ENCODE measurements around the gene FZD7. TPM values are rescaled to one million over a fixed set of nuclear protein-coding genes. Genes with fewer than 3 reads are reported as not detected.

FZD7 gene
- total RNA-seq, 1 experiment from 2014 or later = 14.6 TPM

- TF ChIP-seq POLR2A (IDR thresholded peaks at IDR 0.05; ENCODE audit: borderline replicate concordance, extremely low read depth, insufficient read depth, insufficient read length) (no peak), CBX3 (IDR thresholded peaks at IDR 0.05; ENCODE audit: low read depth) (no peak), EZH2phosphoT487 (IDR thresholded peaks at IDR 0.05; ENCODE audit: borderline replicate concordance) (no peak), EGR1 (IDR thresholded peaks at IDR 0.05; ENCODE audit: low read depth) (no peak), CEBPB (IDR thresholded peaks at IDR 0.05; ENCODE audit: low read depth) (no peak)
These were observed 17.0 kb upstream of the FZD7 start (continued) for GRCh38 chr2:202016579-202017227.

DNA sequence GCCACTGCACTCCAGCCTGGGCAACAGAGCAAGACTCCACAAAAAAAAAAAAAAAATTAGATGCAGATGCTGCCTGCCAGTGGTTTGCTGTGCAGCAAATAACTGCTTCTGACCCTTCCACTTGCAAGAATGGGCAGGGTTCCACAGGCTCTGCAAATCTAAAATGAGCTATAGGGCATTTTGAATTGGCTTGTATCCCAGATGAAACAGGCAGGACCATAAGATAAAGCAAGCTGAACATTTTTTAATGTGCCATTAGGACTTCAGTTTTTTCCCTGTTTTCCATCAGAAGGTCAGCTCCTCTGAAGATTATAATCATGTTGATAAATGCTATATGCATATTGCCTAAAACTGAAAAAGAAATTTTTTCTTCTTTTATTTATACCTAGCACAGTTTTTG lies 15.7 kb upstream of the FZD7 start:
- Histone ChIP-seq H2AFZ (ENCODE audit: low read depth, low read length, poor library complexity, severe bottlenecking) (no peak overlapping the region), H3K27me3 (ENCODE audit: insufficient read depth, low read length) (no peaks in the 10 kb centered on the region), H3K36me3 (ENCODE audit: control insufficient read depth in 1 of 2, insufficient read depth in 2 of 2, low read length in 2 of 2) (no peaks in the 10 kb centered on the region), H4K20me1 (ENCODE audit: insufficient read depth) (no peaks in the 10 kb centered on the region), H3K79me2 (ENCODE audit: insufficient read depth, low read length) (no peaks in the 10 kb centered on the region), H3K4me1 (ENCODE audit: control insufficient read depth in 1 of 2, insufficient read depth in 2 of 2, low read length in 2 of 2) (no peaks in the 10 kb centered on the region), H3K9ac (ENCODE audit: low read length) (no peak overlapping the region), H3K9me3 (ENCODE audit: control insufficient read depth in 1 of 2, insufficient read depth in 1 of 2, low read depth in 1 of 2, low read length in 2 of 2) (no peaks in the 10 kb centered on the region), H3K4me2 (ENCODE audit: low read length) (no peak overlapping the region), H3K9me2 (ENCODE audit: insufficient read depth) (no peaks in the 10 kb centered on the region), H3K4me3 (replicated peaks in 1 of 2; ENCODE audit: low read depth in 1 of 2, low read length in 2 of 2) (no peak overlapping the region), H3K27ac (ENCODE audit: low read depth, low read length) (no peak overlapping the region)
- DNase-seq (ENCODE audit: low read depth, low spot score) (no peak), ATAC-seq (no peak)
- no TSS peak for BruUV-seq (replicated peaks)
- POLR2A ChIA-PET = no interaction called here
- CTCF ChIA-PET = no interaction called here
- RAD21 ChIA-PET (ENCODE audit: low non-redundant PET in 1 of 2, low total read pairs in 2 of 2, uncharacterized antibody in 2 of 2, unreplicated experiment in 2 of 2) = no interaction called here
- intact Hi-C loops (cut with micrococcal nuclease) = no loop called here
- TF ChIP-seq CEBPB (IDR thresholded peaks at IDR 0.05; ENCODE audit: low read depth) (no peak), SIN3A (IDR thresholded peaks at IDR 0.05; ENCODE audit: low read depth) (no peak), ZFX (IDR thresholded peaks at IDR 0.05) (no peak), CBX3 (IDR thresholded peaks at IDR 0.05; ENCODE audit: low read depth) (no peak), JUND (IDR thresholded peaks at IDR 0.05) (no peak), POLR2A (IDR thresholded peaks at IDR 0.05; ENCODE audit: borderline replicate concordance, extremely low read depth, insufficient read depth, insufficient read length) (no peak), SP1 (IDR thresholded peaks at IDR 0.05; ENCODE audit: low read depth) (no peak), ELF1 (IDR thresholded peaks at IDR 0.05; ENCODE audit: borderline replicate concordance, low read depth) (no peak), RAD21 (IDR thresholded peaks at IDR 0.05; ENCODE audit: low read depth) (no peak), EGR1 (IDR thresholded peaks at IDR 0.05; ENCODE audit: low read depth) (no peak), MAX (IDR thresholded peaks at IDR 0.05) (no peak), POLR2AphosphoS5 (IDR thresholded peaks at IDR 0.05; ENCODE audit: low read depth, low read length) (no peak), TCF7L2 (IDR thresholded peaks at IDR 0.05; ENCODE audit: borderline replicate concordance, extremely low read depth, insufficient read depth, insufficient read length) (no peak), EZH2 (IDR thresholded peaks at IDR 0.05) (no peak), SRF (IDR thresholded peaks at IDR 0.05; ENCODE audit: low read depth) (no peak)
- TF ChIP-seq, protein P1, sequence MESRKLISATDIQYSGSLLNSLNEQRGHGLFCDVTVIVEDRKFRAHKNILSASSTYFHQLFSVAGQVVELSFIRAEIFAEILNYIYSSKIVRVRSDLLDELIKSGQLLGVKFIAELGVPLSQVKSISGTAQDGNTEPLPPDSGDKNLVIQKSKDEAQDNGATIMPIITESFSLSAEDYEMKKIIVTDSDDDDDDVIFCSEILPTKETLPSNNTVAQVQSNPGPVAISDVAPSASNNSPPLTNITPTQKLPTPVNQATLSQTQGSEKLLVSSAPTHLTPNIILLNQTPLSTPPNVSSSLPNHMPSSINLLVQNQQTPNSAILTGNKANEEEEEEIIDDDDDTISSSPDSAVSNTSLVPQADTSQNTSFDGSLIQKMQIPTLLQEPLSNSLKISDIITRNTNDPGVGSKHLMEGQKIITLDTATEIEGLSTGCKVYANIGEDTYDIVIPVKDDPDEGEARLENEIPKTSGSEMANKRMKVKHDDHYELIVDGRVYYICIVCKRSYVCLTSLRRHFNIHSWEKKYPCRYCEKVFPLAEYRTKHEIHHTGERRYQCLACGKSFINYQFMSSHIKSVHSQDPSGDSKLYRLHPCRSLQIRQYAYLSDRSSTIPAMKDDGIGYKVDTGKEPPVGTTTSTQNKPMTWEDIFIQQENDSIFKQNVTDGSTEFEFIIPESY (IDR thresholded peaks at IDR 0.05; ENCODE audit: extremely low read depth, insufficient replicate concordance, low read length) = no peak
- TF ChIP-seq, protein P2, sequence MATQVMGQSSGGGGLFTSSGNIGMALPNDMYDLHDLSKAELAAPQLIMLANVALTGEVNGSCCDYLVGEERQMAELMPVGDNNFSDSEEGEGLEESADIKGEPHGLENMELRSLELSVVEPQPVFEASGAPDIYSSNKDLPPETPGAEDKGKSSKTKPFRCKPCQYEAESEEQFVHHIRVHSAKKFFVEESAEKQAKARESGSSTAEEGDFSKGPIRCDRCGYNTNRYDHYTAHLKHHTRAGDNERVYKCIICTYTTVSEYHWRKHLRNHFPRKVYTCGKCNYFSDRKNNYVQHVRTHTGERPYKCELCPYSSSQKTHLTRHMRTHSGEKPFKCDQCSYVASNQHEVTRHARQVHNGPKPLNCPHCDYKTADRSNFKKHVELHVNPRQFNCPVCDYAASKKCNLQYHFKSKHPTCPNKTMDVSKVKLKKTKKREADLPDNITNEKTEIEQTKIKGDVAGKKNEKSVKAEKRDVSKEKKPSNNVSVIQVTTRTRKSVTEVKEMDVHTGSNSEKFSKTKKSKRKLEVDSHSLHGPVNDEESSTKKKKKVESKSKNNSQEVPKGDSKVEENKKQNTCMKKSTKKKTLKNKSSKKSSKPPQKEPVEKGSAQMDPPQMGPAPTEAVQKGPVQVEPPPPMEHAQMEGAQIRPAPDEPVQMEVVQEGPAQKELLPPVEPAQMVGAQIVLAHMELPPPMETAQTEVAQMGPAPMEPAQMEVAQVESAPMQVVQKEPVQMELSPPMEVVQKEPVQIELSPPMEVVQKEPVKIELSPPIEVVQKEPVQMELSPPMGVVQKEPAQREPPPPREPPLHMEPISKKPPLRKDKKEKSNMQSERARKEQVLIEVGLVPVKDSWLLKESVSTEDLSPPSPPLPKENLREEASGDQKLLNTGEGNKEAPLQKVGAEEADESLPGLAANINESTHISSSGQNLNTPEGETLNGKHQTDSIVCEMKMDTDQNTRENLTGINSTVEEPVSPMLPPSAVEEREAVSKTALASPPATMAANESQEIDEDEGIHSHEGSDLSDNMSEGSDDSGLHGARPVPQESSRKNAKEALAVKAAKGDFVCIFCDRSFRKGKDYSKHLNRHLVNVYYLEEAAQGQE (IDR thresholded peaks at IDR 0.05; ENCODE audit: low read depth) = no peak

Data from HCT116 (cell line).